ENCODE results near the gene WDR37. TPM values are rescaled to one million over a fixed set of nuclear protein-coding genes. Genes with fewer than 3 reads are reported as not detected.

Gene WDR37
- total and polyA plus RNA-seq, 9 of the 15 experiments (the other 6 are each of a cell fraction or from before 2014, with no cell fraction given), result 2.3 to 11.6 (median 6.7) TPM

DNA sequence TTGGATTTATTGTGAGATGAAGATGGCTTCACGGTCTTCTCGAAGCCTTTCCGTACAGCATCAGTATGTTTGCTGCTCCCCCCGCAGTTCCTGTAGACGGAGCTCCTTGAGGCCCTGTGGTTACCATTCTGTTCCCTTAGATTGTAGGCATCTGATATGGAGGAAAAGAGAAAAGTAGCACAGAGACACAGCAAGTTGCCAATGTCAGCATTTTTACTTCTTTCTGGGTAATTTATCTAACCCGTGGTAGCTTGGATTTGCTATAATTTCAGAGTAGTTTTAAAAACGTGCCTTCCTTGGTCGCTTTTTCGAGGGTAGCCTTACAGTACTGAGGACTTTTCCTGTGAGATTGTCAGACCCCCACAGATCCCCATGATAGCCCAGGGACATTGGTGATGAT, 37.5 kb downstream of the WDR37 start:
- no peaks in the 10 kb centered on the region for H3K79me2 ChIP-seq (ENCODE audit: control insufficient read depth, insufficient read depth, low read length)
- POLR2A ChIA-PET, result no interaction called here
- peaks cover 69% of the 10 kb centered on the region; the same call in 2 of the 3 replicates for H3K36me3 ChIP-seq (ENCODE audit: control insufficient read depth, insufficient read depth, low read length)
- no peaks in the 10 kb centered on the region for H3K9me1 ChIP-seq (ENCODE audit: control insufficient read depth, insufficient read depth, low read length)
- CTCF ChIA-PET (ENCODE audit: low intra/inter-chr PET ratio), result no interaction called here
- H3K9ac ChIP-seq (ENCODE audit: insufficient read depth in 1 of 2, low read depth in 2 of 2, low read length in 2 of 2), result no peak overlapping the region
- WGBS (ENCODE audit: insufficient coverage, low coverage, missing lambda C conversion rate), result 73% methylated on average over 9 of the region's 9 CpGs
- H3K27me3 ChIP-seq (ENCODE audit: control insufficient read depth in 2 of 2, insufficient read depth in 2 of 2, low read length in 2 of 2), result no peaks in the 10 kb centered on the region
- intact Hi-C loops (cut with micrococcal nuclease) (no loop called here), in situ Hi-C loops (cut with MboI) (no loop called here)
- ATAC-seq, result no peak
- no peak overlapping the region for H2AFZ ChIP-seq (ENCODE audit: low read depth, low read length)
- H3K4me2 ChIP-seq (ENCODE audit: insufficient read depth, low read length), result no peak overlapping the region
- H4K20me1 ChIP-seq (replicated peaks; ENCODE audit: control insufficient read depth, insufficient read depth, low read length), result no peaks in the 10 kb centered on the region
- no peak overlapping the region for H3K27ac ChIP-seq (ENCODE audit: extremely low read depth, low read depth, low read length)
- no TSS peak for BruUV-seq (replicated peaks)
- no peaks in the 10 kb centered on the region for H3K9me3 ChIP-seq (replicated peaks; ENCODE audit: control insufficient read depth, insufficient read depth, low read depth, low read length)
- no peaks in the 10 kb centered on the region for H3K4me1 ChIP-seq (replicated peaks in 1 of 2; ENCODE audit: control insufficient read depth in 2 of 2, insufficient read depth in 2 of 2, low read length in 2 of 2)
- peak; percentile 52 for TF ChIP-seq ZNF316 (IDR thresholded peaks at IDR 0.05)
- no peak for TF ChIP-seq POLR2G (IDR thresholded peaks at IDR 0.05; ENCODE audit: low read depth, low read length)
- TF ChIP-seq MAFF (IDR thresholded peaks at IDR 0.05; ENCODE audit: low read length), result peak; percentile 43
- no peak for FAIRE-seq
- no peak for DNase-seq (ENCODE audit: extremely low read depth in 1 of 4, low spot score in 3 of 4)
- H3K4me3 ChIP-seq, result no peak overlapping the region

GRCh38 chr10:1094112-1095057, 38.2 kb downstream of the WDR37 start:
- Histone ChIP-seq H3K27ac (ENCODE audit: extremely low read depth, low read depth, low read length) (no peak overlapping the region), H3K4me1 (replicated peaks in 1 of 2; ENCODE audit: control insufficient read depth in 2 of 2, insufficient read depth in 2 of 2, low read length in 2 of 2) (no peaks in the 10 kb centered on the region), H3K9me3 (replicated peaks; ENCODE audit: control insufficient read depth, insufficient read depth, low read depth, low read length) (no peaks in the 10 kb centered on the region), H3K79me2 (ENCODE audit: control insufficient read depth, insufficient read depth, low read length) (no peaks in the 10 kb centered on the region), H3K36me3 (ENCODE audit: control insufficient read depth, insufficient read depth, low read length) (peaks cover 69% of the 10 kb centered on the region; the same call in 2 of the 3 replicates), H3K4me2 (ENCODE audit: insufficient read depth, low read length) (no peak overlapping the region), H3K9me1 (ENCODE audit: control insufficient read depth, insufficient read depth, low read length) (no peaks in the 10 kb centered on the region), H3K4me3 (no peak overlapping the region), H3K9ac (ENCODE audit: insufficient read depth in 1 of 2, low read depth in 2 of 2, low read length in 2 of 2) (no peak overlapping the region), H4K20me1 (replicated peaks; ENCODE audit: control insufficient read depth, insufficient read depth, low read length) (no peaks in the 10 kb centered on the region), H3K27me3 (ENCODE audit: control insufficient read depth in 2 of 2, insufficient read depth in 2 of 2, low read length in 2 of 2) (no peaks in the 10 kb centered on the region), H2AFZ (ENCODE audit: low read depth, low read length) (no peak overlapping the region)
- 90% methylated on average over 15 of the region's 15 CpGs for WGBS (ENCODE audit: insufficient coverage, low coverage, missing lambda C conversion rate)
- TF ChIP-seq CEBPZ (IDR thresholded peaks at IDR 0.05; ENCODE audit: borderline replicate concordance, low read depth, low read length) (no peak), RFX5 (IDR thresholded peaks at IDR 0.05; ENCODE audit: low read depth, low read length) (no peak)
- ChIA-PET CTCF (ENCODE audit: low intra/inter-chr PET ratio) (no interaction called here), POLR2A (no interaction called here)
- no peak for ATAC-seq
- no peak for DNase-seq (ENCODE audit: extremely low read depth in 1 of 4, low spot score in 3 of 4)
- FAIRE-seq, result no peak
- in situ Hi-C loops (cut with MboI) (no loop called here), intact Hi-C loops (cut with micrococcal nuclease) (no loop called here)
- no TSS peak for BruUV-seq (replicated peaks)

All from K562 (cell line).